ENCODE results near the gene P2RY6.
A peak's percentile ranks its signal among the peaks of the same experiment; 100 is the strongest.

- TF ChIP-seq POLR2A (IDR thresholded peaks at IDR 0.05) (no peak), CTCF (IDR thresholded peaks at IDR 0.05) (no peak), EP300 (IDR thresholded peaks at IDR 0.05) (no peak), POLR2AphosphoS5 (IDR thresholded peaks at IDR 0.05) (peak in 1 of 3 donors; percentile 32)
Observed at GRCh38 chr11:73314117-73314961, 42.2 kb downstream of the P2RY6 start.

Measured in stomach (tissue), 4 donors.